Suppressor macrophage treated with lipopolysaccharide for 4 hours (primary cell): Measurements from ENCODE around the gene GSPT1.
"Not testable (repeated sequence)": the region's sequence is repeated elsewhere in the genome, so short reads cannot be mapped to it uniquely, and the experiment has no call there.

Experiments used
- DNase-seq: peaks from one replicate; pipeline ENCODE4 v3.0.0-alpha.2; 2020

Gene GSPT1

DNA sequence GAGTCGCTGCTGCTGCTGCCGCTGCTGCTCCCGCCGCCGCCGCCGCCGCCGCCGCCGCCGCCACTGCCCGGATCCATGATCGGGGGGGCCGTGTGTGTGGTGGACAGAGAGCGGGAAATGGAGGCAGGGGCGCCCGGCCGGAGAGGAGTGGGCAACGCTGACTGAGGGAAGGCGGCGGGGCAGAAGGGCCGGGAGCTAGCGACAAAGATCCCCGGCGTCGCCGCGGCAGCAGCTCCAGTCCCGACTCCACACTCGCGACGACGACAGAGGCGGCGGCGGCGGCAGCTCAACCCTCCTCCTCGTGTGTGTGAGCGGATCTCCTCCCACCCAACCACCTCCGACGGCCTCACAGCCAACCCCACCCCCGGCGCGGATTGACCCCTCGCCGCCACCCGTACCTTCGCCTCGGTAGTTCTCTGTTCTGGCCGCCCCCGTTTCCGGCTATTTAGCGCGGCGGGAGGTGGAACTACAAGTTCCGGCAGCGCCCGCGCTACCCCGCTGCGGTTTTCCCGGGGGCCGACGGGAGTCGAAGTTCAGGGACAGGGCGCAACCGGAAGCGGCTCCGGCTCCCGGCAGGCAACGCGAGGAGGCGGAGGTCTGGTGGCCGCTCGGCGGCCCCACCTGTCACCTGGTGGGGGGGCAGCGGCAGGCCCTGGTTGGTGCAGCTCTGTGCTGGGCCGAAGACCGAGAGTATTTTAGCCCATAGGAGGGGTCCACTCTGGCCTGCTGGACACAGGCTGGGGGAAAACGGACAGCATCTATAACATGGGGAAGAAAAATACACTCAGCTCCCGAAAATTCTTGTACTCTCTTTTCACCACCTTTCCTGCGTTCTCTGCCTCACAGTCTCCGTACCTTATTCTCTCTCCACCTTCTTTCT, at the start of gene GSPT1:
TSS of gene GSPT1 (minus strand) at position 313 of the 880 bp plus-strand sequence. CDS start at position 77, 236 bp downstream.
- DNase-seq, result peak; percentile 99

DNA sequence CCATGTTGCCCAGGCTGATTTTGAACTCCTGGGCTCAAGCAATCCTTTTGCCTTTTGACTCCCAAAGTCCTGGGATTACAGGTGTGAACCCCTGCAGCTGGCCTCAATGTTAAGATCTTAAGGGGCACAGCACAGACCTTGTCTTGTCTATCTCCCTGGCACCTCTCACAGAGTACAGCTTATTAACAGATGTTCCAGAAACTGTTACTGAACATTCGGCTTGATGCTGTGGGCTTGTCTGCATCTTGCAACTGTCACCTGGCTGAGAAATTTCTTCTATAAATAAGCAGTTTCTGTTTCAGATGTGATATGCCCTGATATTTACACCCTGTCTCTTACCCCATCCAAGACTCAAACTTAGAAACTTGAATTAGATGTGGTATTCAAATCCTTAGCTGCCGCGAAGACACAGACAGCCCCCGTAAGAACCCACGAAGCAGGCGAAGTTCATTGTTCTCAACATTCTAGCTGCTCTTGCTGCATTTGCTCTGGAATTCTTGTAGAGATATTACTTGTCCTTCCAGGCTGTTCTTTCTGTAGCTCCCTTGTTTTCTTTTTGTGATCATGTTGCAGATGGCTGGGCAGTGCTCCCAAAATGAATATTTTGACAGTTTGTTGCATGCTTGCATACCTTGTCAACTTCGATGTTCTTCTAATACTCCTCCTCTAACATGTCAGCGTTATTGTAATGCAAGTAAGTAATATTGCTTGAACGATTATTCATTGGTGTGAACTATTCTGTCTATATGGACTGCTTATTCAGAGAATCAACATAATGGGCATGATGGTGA, 49.2 kb upstream of the GSPT1 start, which contains the start of gene TNFRSF17:
TSS of gene TNFRSF17 (plus strand) at position 450 of the 791 bp plus-strand sequence. CDS start at position 565, 115 bp downstream.
- no peak for DNase-seq

DNA sequence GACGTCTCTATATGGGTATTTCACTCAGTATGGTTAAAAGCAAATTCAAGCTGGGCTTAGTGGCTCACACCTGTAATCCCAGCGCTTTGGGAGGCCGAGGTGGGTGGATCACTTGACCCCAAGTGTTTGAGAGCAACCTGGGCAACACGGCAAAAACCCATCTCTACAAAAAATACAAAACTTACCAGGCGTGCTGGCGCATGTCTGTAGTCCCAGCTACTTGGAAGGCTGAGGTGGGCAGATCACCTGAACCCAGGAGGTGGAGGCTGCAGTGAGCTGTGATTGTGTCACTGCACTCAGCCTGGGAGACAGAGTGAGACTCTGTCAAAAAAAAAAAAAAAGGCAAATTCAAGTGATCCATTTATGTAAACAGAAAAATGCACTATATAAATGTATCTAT, 48.0 kb upstream of the GSPT1 start:
- no peak for DNase-seq

DNA sequence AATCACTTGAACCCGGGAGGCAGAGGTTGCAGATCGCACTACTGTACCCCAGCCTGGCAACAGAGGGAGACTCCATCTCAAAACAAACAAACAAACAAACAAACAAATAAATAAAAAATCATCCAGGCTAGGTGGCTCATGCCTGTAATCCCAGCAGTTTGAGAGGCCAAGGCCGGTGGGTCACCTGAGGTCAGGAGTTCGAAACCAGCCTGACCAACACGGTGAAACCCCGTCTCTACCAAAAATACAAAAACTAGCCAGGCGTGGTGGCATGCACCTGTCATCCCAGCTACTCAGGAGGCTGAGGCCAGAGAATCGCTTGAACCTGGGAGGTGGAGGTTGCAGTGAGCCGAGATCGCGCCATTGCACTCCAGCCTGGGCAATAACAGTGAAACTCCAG, 47.2 kb upstream of the GSPT1 start:
- DNase-seq, result not testable (repeated sequence)

DNA sequence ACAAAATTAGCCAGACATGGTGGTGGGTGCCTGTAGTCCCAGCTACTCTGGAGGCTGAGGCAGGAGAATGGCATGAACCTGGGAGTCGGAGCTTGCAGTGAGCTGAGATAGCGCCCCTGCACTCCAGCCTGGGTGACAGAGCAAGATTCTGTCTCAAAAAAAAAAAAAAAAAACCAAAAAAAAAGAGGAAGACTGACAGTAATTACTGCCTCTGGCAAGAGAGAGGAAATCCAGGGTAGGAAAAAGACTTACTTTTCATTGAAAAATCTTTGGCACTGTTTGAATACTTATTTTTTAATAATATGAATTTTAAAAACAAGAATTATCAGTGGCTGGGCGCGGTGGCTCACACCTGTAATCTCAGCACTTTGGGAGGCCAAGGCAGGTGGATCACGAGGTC, 46.7 kb upstream of the GSPT1 start:
- DNase-seq, result not testable (repeated sequence)

DNA sequence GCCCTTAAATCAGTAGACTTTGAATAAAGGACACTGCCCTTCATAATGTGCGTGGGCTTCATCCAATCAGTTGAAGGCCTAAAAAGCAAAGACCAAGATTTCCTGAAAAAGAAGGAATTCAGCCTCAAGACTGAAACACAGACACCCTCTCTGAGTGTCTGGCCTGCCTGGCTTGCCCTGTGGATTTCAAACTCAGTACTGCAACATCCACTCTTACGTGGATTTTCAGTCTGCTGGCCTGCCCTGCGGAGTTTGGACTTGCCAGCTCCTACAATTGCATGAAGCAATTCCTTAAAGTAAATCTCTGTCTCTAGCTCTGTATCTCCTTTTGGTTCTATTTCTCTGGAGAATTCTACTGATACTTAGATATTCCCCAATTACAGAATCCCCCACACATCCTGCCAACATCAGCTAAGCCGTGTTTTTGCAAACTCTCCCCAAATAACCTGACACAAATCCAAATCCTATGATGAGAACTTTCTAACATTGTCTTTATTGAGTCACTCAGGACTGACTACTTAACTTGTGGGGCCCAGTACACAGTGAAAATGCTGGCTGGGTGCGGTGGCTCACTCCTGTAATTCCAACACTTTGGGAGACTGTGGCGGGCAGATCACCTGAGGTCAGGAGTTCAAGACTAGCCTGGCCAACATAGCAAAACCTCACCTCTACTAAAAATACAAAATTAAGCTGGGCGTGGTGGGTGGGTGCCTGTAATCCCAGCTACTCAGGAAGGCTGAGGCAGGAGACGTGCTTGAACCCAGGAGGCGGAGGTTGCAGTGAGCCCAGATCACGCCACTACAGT, 42.0 kb upstream of the GSPT1 start:
- DNase-seq, result no peak

DNA sequence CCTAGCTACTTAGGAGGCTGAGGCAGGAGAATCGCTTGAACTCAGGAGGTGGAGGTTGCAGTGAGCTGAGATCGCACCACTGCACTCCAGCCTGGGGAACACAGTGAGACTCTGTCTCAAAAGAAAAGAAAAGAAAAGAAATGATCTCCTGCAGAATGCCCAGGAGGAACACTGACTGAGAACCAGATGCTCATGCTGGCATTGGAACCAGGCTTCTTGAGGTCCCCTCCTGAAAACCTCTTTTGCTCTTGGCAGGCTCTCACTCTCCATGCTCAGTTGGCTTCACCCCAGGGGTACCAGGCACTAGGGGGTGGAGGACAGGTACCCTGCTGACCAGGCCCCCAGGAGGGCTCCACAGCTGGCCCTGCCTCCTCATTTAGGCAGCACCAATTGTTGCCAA, 40.8 kb upstream of the GSPT1 start:
- no peak for DNase-seq

DNA sequence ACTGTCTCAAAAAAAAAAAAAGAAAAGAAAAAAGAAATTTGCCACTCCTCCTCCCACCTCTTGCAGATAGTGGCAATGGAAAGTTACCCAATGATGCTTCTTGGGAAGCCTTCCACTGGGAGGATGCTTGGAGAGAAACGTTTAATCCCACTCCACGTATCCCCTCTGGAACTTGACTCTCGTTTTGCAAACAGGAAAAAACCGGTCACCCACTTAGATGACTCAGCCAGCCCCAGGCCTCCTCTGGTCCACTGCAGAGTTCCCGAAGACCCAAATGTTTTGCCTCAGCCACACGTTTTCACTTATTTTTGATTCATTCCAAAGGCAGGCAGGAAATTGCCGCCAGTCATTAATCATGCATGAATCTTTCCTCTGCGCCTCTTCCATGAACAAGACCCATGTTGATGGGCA, 40.0 kb upstream of the GSPT1 start:
- no peak for DNase-seq

DNA sequence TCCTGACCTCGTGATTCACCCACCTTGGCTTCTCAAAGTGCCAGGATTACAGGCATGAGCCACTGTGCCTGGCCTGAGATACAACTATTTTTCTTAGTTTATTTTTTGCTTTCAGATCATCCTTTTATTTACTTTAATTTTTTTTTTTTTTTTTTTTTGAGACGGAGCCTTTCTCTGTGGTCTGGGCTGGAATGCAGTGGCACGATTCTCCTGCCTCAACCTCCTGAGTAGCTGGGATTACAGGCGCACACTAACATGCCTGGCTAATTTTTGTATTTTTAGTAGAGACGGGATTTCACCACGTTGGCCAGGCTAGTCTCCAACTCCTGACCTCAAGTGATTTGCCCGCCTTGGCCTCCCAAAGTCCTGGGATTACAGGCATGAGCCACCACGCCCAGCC, 37.8 kb upstream of the GSPT1 start:
- DNase-seq, result not testable (repeated sequence)

DNA sequence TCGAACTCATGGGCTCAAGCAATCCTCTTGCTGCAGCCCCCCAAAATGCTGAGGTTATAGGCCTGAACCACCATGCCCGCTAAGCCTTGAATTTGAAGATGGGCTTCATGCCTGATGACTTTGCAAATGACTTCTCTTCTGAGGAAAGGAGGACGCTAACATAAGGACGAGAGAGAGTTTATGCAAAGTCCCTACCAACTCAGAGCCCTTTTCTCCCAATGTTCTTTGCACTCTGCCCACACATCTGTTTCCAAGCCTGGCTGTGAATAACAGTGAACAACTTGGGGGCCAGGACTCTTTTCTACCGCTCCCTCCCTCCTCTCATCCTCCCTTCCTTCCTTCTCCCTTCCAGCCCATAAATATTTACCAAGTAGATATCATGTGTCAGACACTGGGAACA, 34.6 kb upstream of the GSPT1 start:
- no peak for DNase-seq

DNA sequence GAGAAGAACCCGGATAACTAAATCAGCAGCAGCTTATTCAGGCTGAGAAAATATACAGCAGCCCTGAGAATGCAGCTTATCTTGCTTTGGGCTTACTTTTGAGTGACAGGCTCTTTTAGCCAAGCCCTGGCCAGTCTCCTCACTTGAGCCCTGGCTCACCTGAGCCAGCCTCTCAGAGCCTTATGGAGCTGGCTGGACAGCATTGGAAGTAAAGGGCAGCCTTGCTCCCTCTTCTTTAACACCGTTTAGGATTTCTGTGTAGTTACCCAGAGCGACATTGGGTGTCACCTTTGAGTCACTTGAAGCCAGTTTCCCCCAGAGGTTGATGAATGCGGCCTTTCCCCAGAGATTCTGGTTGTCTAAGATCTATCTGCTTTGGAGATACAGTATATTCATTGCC, 33.8 kb upstream of the GSPT1 start:
- DNase-seq, result peak; percentile 53

DNA sequence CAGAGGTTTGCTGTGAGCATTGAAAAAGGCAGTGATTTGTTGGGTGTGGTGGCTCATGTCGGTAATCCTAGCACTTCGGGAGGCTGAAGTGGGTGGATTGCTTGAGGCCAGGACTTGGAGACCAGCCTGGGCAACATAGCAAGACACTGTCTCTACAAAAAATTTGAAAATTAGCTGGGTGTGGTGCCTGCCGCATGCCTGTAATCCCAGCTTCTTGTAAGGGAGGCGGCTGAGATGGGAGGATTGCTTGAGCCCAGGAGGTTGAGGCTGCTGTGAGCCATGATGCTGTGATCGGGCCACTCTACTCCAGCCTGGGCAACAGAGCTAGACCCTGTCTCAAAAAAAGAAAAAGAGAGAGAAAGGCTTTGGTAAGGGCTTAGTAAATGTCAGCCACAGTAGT, 33.1 kb upstream of the GSPT1 start:
- no peak for DNase-seq

DNA sequence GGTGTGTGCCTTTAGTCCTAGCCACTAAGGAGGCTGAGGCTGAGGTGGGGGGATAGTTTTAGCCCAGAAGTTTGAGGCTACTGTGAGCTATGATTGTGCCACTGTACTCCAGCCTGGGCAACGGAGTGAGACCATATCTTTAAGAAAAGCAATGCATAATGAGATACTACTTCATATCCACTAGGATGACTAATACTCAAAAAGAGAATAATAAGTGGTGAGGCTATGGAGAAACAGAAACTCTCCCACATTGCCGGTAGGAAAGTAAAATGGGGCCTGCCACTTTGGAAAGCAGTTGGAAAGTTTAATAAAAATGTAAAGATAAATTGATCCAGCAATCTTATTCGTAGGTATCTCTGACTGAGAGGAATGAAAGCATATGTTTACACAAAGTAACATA, 30.7 kb upstream of the GSPT1 start:
- DNase-seq, result no peak

DNA sequence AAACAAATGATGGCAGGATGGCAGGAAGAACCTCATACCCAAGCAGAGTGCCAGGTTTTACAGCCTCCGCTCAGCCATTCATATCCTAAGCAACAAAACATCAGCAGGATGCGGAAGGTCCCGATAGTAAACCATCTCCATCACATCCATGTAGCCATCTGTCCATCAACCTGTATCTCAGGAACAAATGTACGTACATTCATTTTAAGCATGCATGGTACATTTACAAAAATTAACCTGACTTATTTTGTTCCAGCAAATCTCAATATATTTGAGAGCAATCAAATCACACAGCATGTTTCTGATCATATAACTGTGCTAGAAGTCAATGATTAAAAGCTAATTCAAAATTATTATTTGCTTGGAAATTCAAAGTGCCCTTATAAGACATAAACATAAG, 26.2 kb upstream of the GSPT1 start, which contains the start of gene NPIPB2:
TSS of gene NPIPB2 (minus strand) at position 101 of the 400 bp plus-strand sequence. CDS start at position 101, 0 bp downstream.
- not testable (repeated sequence) for DNase-seq

DNA sequence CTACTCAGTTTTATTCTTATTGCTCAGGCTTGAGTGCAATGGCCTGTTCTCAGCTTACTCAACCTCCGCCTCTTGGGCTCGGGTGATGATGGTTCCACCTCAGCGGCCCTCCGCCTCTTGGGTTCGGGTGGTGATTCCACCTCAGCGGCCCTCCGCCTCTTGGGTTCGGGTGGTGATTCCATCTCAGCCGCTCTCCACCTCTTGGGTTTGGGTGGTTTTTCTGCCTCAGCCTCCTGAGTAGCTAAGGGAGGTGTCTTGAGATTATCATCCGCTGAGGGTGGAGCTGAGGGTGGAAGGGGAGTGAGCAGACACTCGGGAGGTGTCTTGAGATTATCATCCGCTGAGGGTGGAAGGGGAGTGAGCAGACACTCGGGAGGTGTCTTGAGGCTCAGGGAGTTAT, 11.6 kb upstream of the GSPT1 start:
- not testable (repeated sequence) for DNase-seq

DNA sequence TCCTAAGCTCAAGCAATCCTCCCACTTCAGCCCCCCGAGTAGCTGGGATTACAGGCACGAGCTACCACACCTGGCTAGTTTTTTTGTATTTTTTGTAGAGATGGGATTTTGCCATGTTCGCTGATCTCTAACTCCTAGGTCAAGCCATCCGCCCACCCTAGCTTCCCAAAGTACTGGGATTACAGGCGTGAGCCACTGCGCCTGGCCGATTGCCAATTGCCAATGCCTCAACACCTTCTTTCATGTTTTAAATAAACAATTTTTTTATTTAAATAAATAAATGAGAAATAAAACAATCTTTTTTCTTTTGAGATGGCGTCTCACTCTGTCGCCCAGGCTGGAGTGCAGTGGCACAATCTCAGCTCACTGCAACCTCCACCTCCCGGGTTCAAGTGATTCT, 8.3 kb upstream of the GSPT1 start:
- DNase-seq, result not testable (repeated sequence)

DNA sequence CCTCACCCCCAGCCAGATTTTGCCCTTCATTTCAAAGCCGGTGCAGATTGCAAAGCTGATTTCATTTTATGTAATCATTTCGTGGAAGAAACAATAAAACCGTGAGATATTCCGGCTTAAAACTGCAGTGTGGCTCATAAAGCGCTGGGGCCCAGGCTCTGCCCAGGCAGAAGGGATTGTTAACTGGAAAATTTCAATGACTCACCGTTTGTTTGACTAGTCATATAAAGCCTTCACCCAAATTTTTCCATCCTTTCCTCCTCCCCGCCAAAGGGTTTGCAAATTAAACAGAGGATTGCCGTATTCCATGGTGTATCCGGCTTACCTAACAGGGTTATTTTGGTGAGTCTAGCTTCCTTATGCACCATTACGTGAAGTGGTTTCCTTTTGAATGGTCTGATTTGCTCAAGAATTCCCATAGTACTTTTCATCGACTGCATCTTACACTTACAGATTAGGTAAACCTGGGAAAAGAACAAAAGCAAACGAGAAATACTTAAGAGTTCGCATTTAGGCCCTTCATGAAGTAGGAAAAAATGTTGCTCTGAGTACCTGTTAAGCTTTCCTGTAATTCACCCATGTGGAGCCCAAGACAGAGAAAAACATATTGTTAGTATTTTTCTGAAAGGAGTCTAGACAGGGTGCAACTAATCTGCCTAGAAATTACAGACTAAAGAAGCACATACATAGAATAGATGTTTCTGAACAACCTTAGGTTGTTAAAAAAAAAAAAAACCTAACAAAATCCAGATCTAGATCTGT, 949 bp upstream of the GSPT1 start:
- DNase-seq, result peak; percentile 28

DNA sequence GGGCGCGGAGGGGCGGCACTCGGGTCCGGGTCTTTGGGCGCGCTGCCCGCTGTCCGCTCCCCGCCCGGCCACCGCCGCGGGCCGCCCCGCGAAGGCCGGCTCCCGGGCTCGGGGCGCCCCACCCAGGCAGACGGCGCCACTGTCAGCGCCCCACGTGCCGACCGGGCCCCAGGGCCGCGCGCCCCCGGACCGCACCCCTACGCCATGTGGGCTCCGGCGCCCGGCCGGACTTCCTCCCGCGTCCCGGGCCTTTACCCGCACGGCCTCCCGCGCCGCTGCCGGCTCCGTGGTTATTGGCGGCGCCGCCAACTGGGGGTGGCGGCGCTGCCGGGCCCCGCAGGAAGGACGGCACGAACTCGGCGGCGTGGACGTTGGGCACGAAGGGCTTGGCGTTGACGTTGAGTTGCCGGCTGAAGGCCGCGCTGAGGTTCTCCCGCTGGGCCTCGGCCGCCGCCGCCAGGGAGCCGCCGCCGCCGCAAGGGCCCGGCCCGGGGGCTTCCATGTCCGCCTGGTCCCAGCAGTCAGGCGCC, 577 bp downstream of the GSPT1 start:
- DNase-seq, result peak; percentile 73

DNA sequence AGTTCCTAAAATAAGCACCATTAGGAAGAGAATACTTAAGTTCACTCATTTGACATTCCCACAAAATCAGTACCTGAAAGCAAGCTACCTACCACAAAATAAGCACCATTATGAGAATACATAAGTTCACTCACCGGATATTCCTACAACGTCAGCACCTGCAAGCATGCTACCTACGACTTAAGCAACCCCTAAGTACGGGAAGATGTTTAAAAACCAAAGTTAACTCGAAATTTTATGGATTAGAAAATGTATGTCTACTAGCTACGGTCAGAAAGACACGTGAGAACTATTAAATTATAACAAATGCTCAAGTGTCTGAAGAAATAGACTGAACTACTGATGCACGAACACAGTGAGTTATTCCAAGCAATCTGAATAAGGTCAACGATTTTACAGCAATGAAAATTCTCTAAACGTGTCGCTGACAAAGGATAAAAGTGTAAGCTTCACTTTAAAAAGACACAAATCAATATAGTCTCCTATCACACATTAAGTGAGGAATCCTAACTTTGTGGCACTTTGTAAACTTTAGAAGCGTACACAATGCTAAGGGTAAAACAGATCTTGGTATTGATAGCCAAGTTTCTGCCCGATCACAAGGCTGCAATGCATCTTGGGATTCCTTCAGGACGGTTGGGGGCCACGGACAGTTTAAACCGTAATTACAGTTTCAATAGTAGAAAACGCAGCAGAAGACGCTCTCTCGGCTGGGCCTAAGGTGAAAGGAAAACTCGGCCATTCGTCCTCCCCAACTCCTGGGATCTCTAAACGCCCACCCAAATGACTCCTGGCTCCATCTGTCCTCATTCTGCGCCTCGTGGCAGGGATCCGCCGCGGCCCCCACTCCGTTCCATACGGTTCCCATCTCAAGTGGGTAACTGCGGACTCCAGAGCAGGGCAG, 1.3 kb downstream of the GSPT1 start:
- peak; percentile 45 for DNase-seq

DNA sequence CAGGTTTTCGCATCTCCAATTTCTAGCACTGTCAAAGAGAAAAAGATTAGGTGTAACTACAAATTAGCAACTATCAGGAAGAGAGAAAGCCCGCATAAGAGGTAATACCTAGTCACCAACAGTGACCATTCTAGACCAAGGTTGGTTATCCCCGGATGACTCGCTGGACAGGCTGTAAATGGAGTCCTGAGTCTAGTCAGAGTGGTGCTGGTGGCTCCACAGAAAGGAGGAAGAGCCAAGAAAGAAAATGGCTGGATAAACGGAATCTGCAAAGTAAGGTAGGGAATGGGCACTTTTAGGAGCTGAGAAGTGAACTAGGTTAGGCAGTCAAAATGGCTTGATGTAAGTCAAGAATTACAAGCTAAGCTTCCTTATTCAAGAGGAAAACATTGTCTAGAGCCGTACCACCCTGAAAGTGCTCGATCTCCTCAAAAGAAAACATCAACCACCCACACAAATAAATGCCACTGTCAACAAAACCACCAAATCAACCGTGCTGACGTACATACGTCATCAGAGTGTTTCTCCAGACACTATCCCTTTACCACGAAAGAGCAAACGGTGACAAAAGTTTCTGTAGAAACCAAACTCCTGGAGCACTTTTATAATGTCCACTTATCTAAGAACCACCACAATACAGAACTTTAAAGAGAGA, 2.2 kb downstream of the GSPT1 start:
- peak; percentile 68 for DNase-seq
